ENCODE data around the gene CELF2. TPM values are rescaled to one million over a fixed set of nuclear protein-coding genes. Genes with fewer than 3 reads are reported as not detected.

The CELF2 gene
- total RNA-seq, 1 experiment from 2014 or later, result 28.7 TPM

GRCh38 chr10:10993785-10994184 is 23.9 kb upstream of the CELF2 start:
- no peak overlapping the region for H3K56ac ChIP-seq (ENCODE audit: insufficient read length, low read depth, low read length)
- Mint-ChIP-seq H3K9me3 (peaks cover 4% of the 10 kb centered on the region in 2 experiments; a peak in 4 of 5 replicates), H3K27ac (no peak overlapping the region), H3K27me3 (ENCODE audit: low read depth) (peaks cover 2% of the 10 kb centered on the region), H3K4me3 (no peak overlapping the region), H3K4me1 (no peaks in the 10 kb centered on the region), H3K36me3 (ENCODE audit: insufficient read depth in 1 of 3, low read depth in 3 of 3) (peaks cover 0 to 4% (median 0%) of the 10 kb centered on the region in 3 experiments; a peak in 4 of 7 replicates)
- H2BK120ac ChIP-seq (ENCODE audit: low read depth, low read length, poor library complexity, severe bottlenecking), result no peak overlapping the region
- H3T11ph ChIP-seq (ENCODE audit: low read length), result no peak overlapping the region
- no peak overlapping the region for H2AK5ac ChIP-seq (ENCODE audit: insufficient read length, low read length)
- H3K18ac ChIP-seq (ENCODE audit: insufficient read length, low read depth, low read length), result no peak overlapping the region
- no peaks in the 10 kb centered on the region for H3K79me1 ChIP-seq (ENCODE audit: insufficient read depth, low read depth, low read length, poor library complexity, severe bottlenecking)
- no peak overlapping the region for H4K5ac ChIP-seq (ENCODE audit: insufficient read length, low read depth, low read length)
- no peaks in the 10 kb centered on the region for H3K23me2 ChIP-seq (ENCODE audit: insufficient read length, low read depth, low read length, poor library complexity, severe bottlenecking)
- no peak overlapping the region for H2AFZ ChIP-seq (ENCODE audit: low read length)
- no peak overlapping the region for H2BK5ac ChIP-seq (ENCODE audit: insufficient read length, low read length)
- H2BK12ac ChIP-seq (ENCODE audit: insufficient read length, low read depth, low read length), result no peak overlapping the region
- H3K14ac ChIP-seq (ENCODE audit: insufficient read depth, low read length), result no peak overlapping the region
- no peaks in the 10 kb centered on the region for H3K4me1 ChIP-seq (ENCODE audit: insufficient read depth, low read length)
- DNase-seq, result no peak
- H3K9me3 ChIP-seq (ENCODE audit: control insufficient read depth, low read depth, low read length), result no peaks in the 10 kb centered on the region
- H3K27ac ChIP-seq (ENCODE audit: insufficient read length, low read depth, low read length), result no peak overlapping the region
- no peak overlapping the region for H4K91ac ChIP-seq (ENCODE audit: insufficient read length, low read depth, low read length)
- H4K20me1 ChIP-seq (ENCODE audit: control insufficient read depth, insufficient read depth, insufficient read length), result no peaks in the 10 kb centered on the region
- no peak overlapping the region for H2BK15ac ChIP-seq (ENCODE audit: low read depth, low read length)
- no peak overlapping the region for H4K8ac ChIP-seq (replicated peaks; ENCODE audit: insufficient read length, low read depth, low read length)
- no peak for TF ChIP-seq CTCF (conservative IDR thresholded peaks at IDR 0.05)
- no peak overlapping the region for H3K4ac ChIP-seq (ENCODE audit: low read depth, low read length)
- no peaks in the 10 kb centered on the region for H3K79me2 ChIP-seq (ENCODE audit: insufficient read depth, low read length)
- no peaks in the 10 kb centered on the region for H3K27me3 ChIP-seq (ENCODE audit: insufficient read depth, low read length)
- H3K9ac ChIP-seq (ENCODE audit: extremely low read depth, insufficient read length, low read length), result no peak overlapping the region
- no peak overlapping the region for H3K4me2 ChIP-seq (ENCODE audit: insufficient read depth, insufficient read length, low read length)
- no peak overlapping the region for H2BK20ac ChIP-seq (ENCODE audit: low read depth, low read length, poor library complexity, severe bottlenecking)
- H3K23ac ChIP-seq (ENCODE audit: insufficient read length, low read depth, low read length), result no peak overlapping the region
